GM06990 (cell line): ENCODE data around the gene ANXA2.

Source experiments
- DNase-seq: peaks from one replicate; pipeline ENCODE4 v3.0.0-alpha.2; 2011; ENCODE audit not compliant: insufficient read length; ENCODE audit errors: extremely low read depth
- H3K27me3 ChIP-seq: replicated peaks from 2 replicates; pipeline ENCODE4 v1.6.0; 2011; ENCODE audit warnings: low read length; ENCODE audit not compliant: control insufficient read depth, insufficient read depth
- H3K36me3 ChIP-seq: 2 replicates; pipeline ENCODE4 v1.5.1; 2011; ENCODE audit warnings: low read length; ENCODE audit not compliant: control insufficient read depth, insufficient read depth
- H3K4me3 ChIP-seq: replicated peaks from 2 replicates; pipeline ENCODE4 v1.5.1; 2011; ENCODE audit warnings: low read depth, mild to moderate bottlenecking, control low read depth, low read length
- CTCF ChIP-seq: IDR thresholded peaks from 2 replicates; pipeline ENCODE4 v1.5.1; 2011; ENCODE audit warnings: low read length, control low read depth, mild to moderate bottlenecking, inconsistent platforms; ENCODE audit not compliant: insufficient read depth, poor library complexity, severe bottlenecking

The ANXA2 gene

GRCh38 chr15:60395276-60396011 lies 2.3 kb downstream of the ANXA2 start:
- DNase-seq = no peak
- no peaks in the 10 kb centered on the region for H3K27me3 ChIP-seq
- no peak for TF ChIP-seq CTCF
- no peak overlapping the region for H3K4me3 ChIP-seq
- H3K36me3 ChIP-seq = peaks cover 1% of the 10 kb centered on the region; the same call in 1 of the 2 replicates

GRCh38 chr15:60394689-60395097 lies 3.1 kb downstream of the ANXA2 start:
- Histone ChIP-seq H3K36me3 (peaks cover 1% of the 10 kb centered on the region; the same call in 1 of the 2 replicates), H3K27me3 (no peaks in the 10 kb centered on the region), H3K4me3 (no peak overlapping the region)
- no peak for TF ChIP-seq CTCF
- no peak for DNase-seq

GRCh38 chr15:60392986-60393790 lies 4.6 kb downstream of the ANXA2 start:
- TF ChIP-seq CTCF = no peak
- Histone ChIP-seq H3K4me3 (no peak overlapping the region), H3K27me3 (no peaks in the 10 kb centered on the region), H3K36me3 (peaks cover 1% of the 10 kb centered on the region; the same call in 1 of the 2 replicates)
- no peak for DNase-seq

- H3K36me3 ChIP-seq = peaks cover 1% of the 10 kb centered on the region; the same call in 1 of the 2 replicates
- no peaks in the 10 kb centered on the region for H3K27me3 ChIP-seq
- peak; percentile 9 for DNase-seq
- TF ChIP-seq CTCF = no peak
- no peak overlapping the region for H3K4me3 ChIP-seq
These were observed 5.2 kb downstream of the ANXA2 start for GRCh38 chr15:60392601-60392985.

GRCh38 chr15:60391722-60392315 lies 6.0 kb downstream of the ANXA2 start:
- Histone ChIP-seq H3K36me3 (peaks cover 1% of the 10 kb centered on the region; the same call in 1 of the 2 replicates), H3K4me3 (no peak overlapping the region)
- no peak for DNase-seq

More at GRCh38 chr15:60391722-60392315, 6.0 kb downstream of the ANXA2 start:
- no peaks in the 10 kb centered on the region for H3K27me3 ChIP-seq
- TF ChIP-seq CTCF = no peak
